Astrocyte (in vitro differentiated cells and primary cell): ENCODE data around the gene NOSTRIN. TPM values are rescaled to one million over a fixed set of nuclear protein-coding genes. Genes with fewer than 3 reads are reported as not detected.

Experiments used
- DNase-seq: peaks from one replicate; pipeline ENCODE4 v3.0.0-alpha.2; 2010; ENCODE audit warnings: low read depth
- FAIRE-seq: peaks from 2 replicates; lab custom pipeline; 2011; peaks lifted over from hg19 to GRCh38; lab: Jason Lieb, UNC
- H2AFZ ChIP-seq: 2 replicates; pipeline ENCODE4 v1.6.0; 2012; ENCODE audit warnings: low read depth, low read length, inconsistent platforms
- H3K27ac ChIP-seq: 2 replicates; pipeline ENCODE4 v1.5.1; 2011; ENCODE audit warnings: low read depth, low read length, inconsistent platforms
- H3K27me3 ChIP-seq: 2 replicates; pipeline ENCODE4 v1.6.0; 2011; ENCODE audit warnings: low read length, inconsistent platforms; ENCODE audit not compliant: insufficient read depth
- H3K36me3 ChIP-seq: 2 replicates; pipeline ENCODE4 v1.5.1; 2011; ENCODE audit warnings: low read length, inconsistent platforms; ENCODE audit not compliant: insufficient read depth
- H3K4me1 ChIP-seq: 2 replicates; pipeline ENCODE4 v1.5.1; 2011; ENCODE audit warnings: low read length, inconsistent platforms; ENCODE audit not compliant: insufficient read depth
- H3K4me2 ChIP-seq: 2 replicates; pipeline ENCODE4 v1.6.0; 2012; ENCODE audit warnings: low read length, inconsistent platforms
- H3K4me3 ChIP-seq: 2 replicates; pipeline ENCODE4 v1.5.1; 2011; ENCODE audit warnings: low read depth, mild to moderate bottlenecking, low read length, inconsistent platforms; ENCODE audit not compliant: insufficient read depth
- H3K79me2 ChIP-seq: 2 replicates; pipeline ENCODE4 v1.6.0; 2012; ENCODE audit warnings: mild to moderate bottlenecking, low read length, inconsistent platforms; ENCODE audit not compliant: insufficient read depth
- H3K9ac ChIP-seq: 2 replicates; pipeline ENCODE4 v1.6.0; 2012; ENCODE audit warnings: mild to moderate bottlenecking, low read length, inconsistent platforms
- H3K9me3 ChIP-seq: 2 replicates; pipeline ENCODE4 v1.5.1; 2012; ENCODE audit warnings: low read depth, mild to moderate bottlenecking, low read length, inconsistent platforms; ENCODE audit not compliant: insufficient read depth
- H4K20me1 ChIP-seq: 2 replicates; pipeline ENCODE4 v1.6.0; 2012; ENCODE audit warnings: low read length, inconsistent platforms; ENCODE audit not compliant: insufficient read depth
- H3K27ac Mint-ChIP-seq: one replicate; pipeline ENCODE4 v1.8.0; 2021; ENCODE audit warnings: mild to moderate bottlenecking, mixed read lengths; ENCODE audit not compliant: unreplicated experiment
- H3K27me3 Mint-ChIP-seq: one replicate; pipeline ENCODE4 v1.8.0; 2021; ENCODE audit warnings: low read depth, mixed read lengths; ENCODE audit not compliant: unreplicated experiment
- H3K36me3 Mint-ChIP-seq: one replicate; pipeline ENCODE4 v1.8.0; 2021; ENCODE audit warnings: low read depth, mixed read lengths; ENCODE audit not compliant: unreplicated experiment
- H3K4me1 Mint-ChIP-seq: one replicate; pipeline ENCODE4 v1.8.0; 2021; ENCODE audit warnings: low read depth, mixed read lengths; ENCODE audit not compliant: unreplicated experiment
- H3K4me3 Mint-ChIP-seq: one replicate; pipeline ENCODE4 v1.8.0; 2021; ENCODE audit warnings: mild to moderate bottlenecking, moderate library complexity, mixed read lengths; ENCODE audit not compliant: unreplicated experiment
- H3K9me3 Mint-ChIP-seq: one replicate; pipeline ENCODE4 v1.8.0; 2021; ENCODE audit warnings: mild to moderate bottlenecking, mixed read lengths; ENCODE audit not compliant: unreplicated experiment
- CTCF ChIP-seq: IDR thresholded peaks from 2 replicates; pipeline ENCODE4 v1.5.1; 2011; ENCODE audit warnings: low read depth, mild to moderate bottlenecking, inconsistent platforms, low read length, moderate library complexity; ENCODE audit not compliant: insufficient read depth
- EZH2 ChIP-seq: IDR thresholded peaks from 2 replicates; pipeline ENCODE4 v1.6.1; 2012; ENCODE audit warnings: mild to moderate bottlenecking, low read length, inconsistent platforms; ENCODE audit not compliant: insufficient read depth
- total RNA-seq: library from RNA; stranded (reverse); gene quantifications from 2 replicates; pipeline ENCODE4 v1.2.1, GENCODE V29; 2021

The NOSTRIN gene
- total RNA-seq, 1 donor from 2014 or later = not detected

GRCh38 chr2:168793596-168793995 is 8.8 kb upstream of the NOSTRIN start:
- Histone ChIP-seq H2AFZ (no peak overlapping the region), H3K27me3 (no peaks in the 10 kb centered on the region), H3K4me3 (no peak overlapping the region), H4K20me1 (no peaks in the 10 kb centered on the region), H3K4me1 (no peaks in the 10 kb centered on the region), H3K79me2 (no peaks in the 10 kb centered on the region), H3K36me3 (no peaks in the 10 kb centered on the region), H3K9me3 (no peaks in the 10 kb centered on the region), H3K9ac (no peak overlapping the region), H3K4me2 (no peak overlapping the region), H3K27ac (no peak overlapping the region)
- no peak overlapping the region for H3K4me3 Mint-ChIP-seq
- H3K36me3 Mint-ChIP-seq = peaks cover 1% of the 10 kb centered on the region
- no peak for TF ChIP-seq CTCF
- TF ChIP-seq EZH2 = no peak
- H3K27ac Mint-ChIP-seq = no peak overlapping the region
- DNase-seq (no peak), FAIRE-seq (no peak)
- H3K4me1 Mint-ChIP-seq = peaks cover 4% of the 10 kb centered on the region
- H3K9me3 Mint-ChIP-seq = no peaks in the 10 kb centered on the region
- H3K27me3 Mint-ChIP-seq = peaks cover under 1% of the 10 kb centered on the region

GRCh38 chr2:168794968-168795367 is 7.5 kb upstream of the NOSTRIN start:
- DNase-seq (no peak), FAIRE-seq (no peak)
- no peaks in the 10 kb centered on the region for H3K79me2 ChIP-seq
- Mint-ChIP-seq H3K9me3 (no peaks in the 10 kb centered on the region), H3K27me3 (no peaks in the 10 kb centered on the region), H3K4me3 (no peak overlapping the region), H3K4me1 (peaks cover 4% of the 10 kb centered on the region), H3K36me3 (peaks cover 1% of the 10 kb centered on the region), H3K27ac (no peak overlapping the region)
- TF ChIP-seq CTCF (no peak), EZH2 (no peak)
- no peaks in the 10 kb centered on the region for H3K27me3 ChIP-seq
- no peaks in the 10 kb centered on the region for H3K36me3 ChIP-seq
- no peak overlapping the region for H3K9ac ChIP-seq
- no peaks in the 10 kb centered on the region for H3K9me3 ChIP-seq
- no peaks in the 10 kb centered on the region for H4K20me1 ChIP-seq
- H3K27ac ChIP-seq = no peak overlapping the region
- no peak overlapping the region for H2AFZ ChIP-seq
- H3K4me3 ChIP-seq = no peak overlapping the region
- H3K4me2 ChIP-seq = no peak overlapping the region
- no peaks in the 10 kb centered on the region for H3K4me1 ChIP-seq

GRCh38 chr2:168796090-168796577 is 6.3 kb upstream of the NOSTRIN start:
- no peak overlapping the region for H2AFZ ChIP-seq
- H3K27me3 ChIP-seq = no peaks in the 10 kb centered on the region
- Mint-ChIP-seq H3K9me3 (no peaks in the 10 kb centered on the region), H3K4me1 (peaks cover 4% of the 10 kb centered on the region), H3K36me3 (no peaks in the 10 kb centered on the region), H3K4me3 (no peak overlapping the region), H3K27me3 (no peaks in the 10 kb centered on the region), H3K27ac (no peak overlapping the region)
- H3K4me1 ChIP-seq = no peaks in the 10 kb centered on the region
- H3K4me3 ChIP-seq = no peak overlapping the region
- no peak overlapping the region for H3K9ac ChIP-seq
- DNase-seq (no peak), FAIRE-seq (no peak)
- H3K4me2 ChIP-seq = no peak overlapping the region
- no peaks in the 10 kb centered on the region for H3K79me2 ChIP-seq
- H3K9me3 ChIP-seq = no peaks in the 10 kb centered on the region
- no peaks in the 10 kb centered on the region for H3K36me3 ChIP-seq
- no peaks in the 10 kb centered on the region for H4K20me1 ChIP-seq
- no peak for TF ChIP-seq CTCF
- no peak for TF ChIP-seq EZH2
- H3K27ac ChIP-seq = no peak overlapping the region
